Measurements from ENCODE around the gene EPN2. TPM values are rescaled to one million over a fixed set of nuclear protein-coding genes. Genes with fewer than 3 reads are reported as not detected.

The EPN2 gene
- total RNA-seq, 1 experiment from 2014 or later, result 57.8 TPM

DNA sequence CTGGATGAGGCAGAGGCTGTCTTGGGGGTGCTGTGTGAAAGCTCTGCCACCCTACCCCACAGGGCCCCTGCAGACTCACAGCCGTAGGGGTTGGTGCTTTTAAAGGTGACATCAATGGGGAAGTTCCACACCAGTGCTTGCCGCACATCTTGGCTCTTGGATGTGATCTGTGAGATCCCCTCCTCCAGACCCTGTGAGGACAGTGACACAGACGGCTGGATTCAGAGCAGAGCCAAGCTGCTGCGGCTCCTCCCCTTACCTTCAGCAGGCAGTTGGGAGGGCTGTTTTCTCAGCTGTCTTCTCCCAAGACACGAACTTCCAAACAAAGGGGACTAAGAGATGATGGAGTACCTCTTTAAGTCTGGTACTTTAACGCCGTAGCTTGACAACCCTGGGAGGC lies 120.6 kb downstream of the EPN2 start:
- no peak for TF ChIP-seq CTCF (conservative IDR thresholded peaks at IDR 0.05)
- H3K4me2 ChIP-seq (ENCODE audit: insufficient read depth, insufficient read length, low read length), result no peak overlapping the region

More for the DNA sequence above, 120.6 kb downstream of the EPN2 start:
- H3K79me1 ChIP-seq (ENCODE audit: insufficient read depth, low read depth, low read length, poor library complexity, severe bottlenecking), result no peaks in the 10 kb centered on the region
- H3T11ph ChIP-seq (ENCODE audit: low read length), result no peak overlapping the region
- no peak overlapping the region for H4K8ac ChIP-seq (replicated peaks; ENCODE audit: insufficient read length, low read depth, low read length)
- no peak overlapping the region for H2BK15ac ChIP-seq (ENCODE audit: low read depth, low read length)
- no peak overlapping the region for H2BK5ac ChIP-seq (ENCODE audit: insufficient read length, low read length)
- H3K23ac ChIP-seq (ENCODE audit: insufficient read length, low read depth, low read length), result no peak overlapping the region
- H3K18ac ChIP-seq (ENCODE audit: insufficient read length, low read depth, low read length), result no peak overlapping the region
- no peak for DNase-seq
- H3K9me3 ChIP-seq (ENCODE audit: control insufficient read depth, low read depth, low read length), result no peaks in the 10 kb centered on the region
- no peak overlapping the region for H3K56ac ChIP-seq (ENCODE audit: insufficient read length, low read depth, low read length)
- H3K27me3 Mint-ChIP-seq (ENCODE audit: low read depth), result no peaks in the 10 kb centered on the region
- no peak overlapping the region for H2BK20ac ChIP-seq (ENCODE audit: low read depth, low read length, poor library complexity, severe bottlenecking)
- H2AK5ac ChIP-seq (ENCODE audit: insufficient read length, low read length), result no peak overlapping the region
- H3K9ac ChIP-seq (ENCODE audit: extremely low read depth, insufficient read length, low read length), result no peak overlapping the region
- no peak overlapping the region for H3K27ac ChIP-seq (ENCODE audit: insufficient read length, low read depth, low read length)
- H3K9me3 Mint-ChIP-seq, result no peaks in the 10 kb centered on the region
- no peak overlapping the region for H3K14ac ChIP-seq (ENCODE audit: insufficient read depth, low read length)
- peaks cover 7 to 9% of the 10 kb centered on the region in 2 experiments for H3K4me1 Mint-ChIP-seq
- H3K4me1 ChIP-seq (ENCODE audit: insufficient read depth, low read length), result no peaks in the 10 kb centered on the region
- H2BK120ac ChIP-seq (ENCODE audit: low read depth, low read length, poor library complexity, severe bottlenecking), result no peak overlapping the region
- no peak overlapping the region for H4K5ac ChIP-seq (ENCODE audit: insufficient read length, low read depth, low read length)
- peaks cover 9 to 35% (median 34%) of the 10 kb centered on the region in 3 experiments; a peak in 6 of 7 replicates for H3K36me3 Mint-ChIP-seq (ENCODE audit: insufficient read depth in 1 of 3, low read depth in 3 of 3)
- no peak overlapping the region for H2BK12ac ChIP-seq (ENCODE audit: insufficient read length, low read depth, low read length)
- no peak overlapping the region for H3K4me3 Mint-ChIP-seq
- H3K27ac Mint-ChIP-seq, result no peak overlapping the region
- H4K91ac ChIP-seq (ENCODE audit: insufficient read length, low read depth, low read length), result no peak overlapping the region
- H3K23me2 ChIP-seq (ENCODE audit: insufficient read length, low read depth, low read length, poor library complexity, severe bottlenecking), result no peaks in the 10 kb centered on the region
- no CpG with 5 or more reads among the region's 7 CpGs for WGBS (ENCODE audit: extremely low coverage, insufficient read length, low lambda C conversion rate)
- no peak overlapping the region for H2AFZ ChIP-seq (ENCODE audit: low read length)
- H3K4ac ChIP-seq (ENCODE audit: low read depth, low read length), result no peak overlapping the region
- no peaks in the 10 kb centered on the region for H3K27me3 ChIP-seq (ENCODE audit: insufficient read depth, low read length)
- H4K20me1 ChIP-seq (ENCODE audit: control insufficient read depth, insufficient read depth, insufficient read length), result no peaks in the 10 kb centered on the region
- H3K79me2 ChIP-seq (ENCODE audit: insufficient read depth, low read length), result 0 out of 2 replicates have a peak, but pooled peaks cover 2% of the 10 kb centered on the region

Data from H9 (cell line).